ENCODE data around the gene SNTG2.
"Not testable (repeated sequence)": the region's sequence is repeated elsewhere in the genome, so short reads cannot be mapped to it uniquely, and the experiment has no call there.

Gene SNTG2

GRCh38 chr2:950080-950966 lies at the start of gene SNTG2:
Gene SNTG2 (plus strand): TSS chr2:950849. CDS start chr2:950997, 148 bp downstream.
- peak; percentile 34 for DNase-seq (ENCODE audit: low spot score)

- no peak for DNase-seq (ENCODE audit: low spot score)
Observed at GRCh38 chr2:902584-902983, 48.1 kb upstream of the SNTG2 start.

- DNase-seq (ENCODE audit: low spot score): no peak
Observed at GRCh38 chr2:903223-903900, 47.3 kb upstream of the SNTG2 start.

GRCh38 chr2:904246-905024 lies 46.2 kb upstream of the SNTG2 start:
- DNase-seq (ENCODE audit: low spot score): no peak

GRCh38 chr2:905091-905832 lies 45.4 kb upstream of the SNTG2 start:
- no peak for DNase-seq (ENCODE audit: low spot score)

- DNase-seq (ENCODE audit: low spot score): no peak
Observed at GRCh38 chr2:905833-906140, 44.9 kb upstream of the SNTG2 start.

- DNase-seq (ENCODE audit: low spot score): no peak
Observed at GRCh38 chr2:907706-908105, 42.9 kb upstream of the SNTG2 start.

- no peak for DNase-seq (ENCODE audit: low spot score)
Observed at GRCh38 chr2:908568-908967, 42.1 kb upstream of the SNTG2 start.

GRCh38 chr2:909764-910379 lies 40.8 kb upstream of the SNTG2 start:
- not testable (repeated sequence) for DNase-seq (ENCODE audit: low spot score)

- no peak for DNase-seq (ENCODE audit: low spot score)
Observed at GRCh38 chr2:910698-911097, 40.0 kb upstream of the SNTG2 start.

GRCh38 chr2:915979-916378 lies 34.7 kb upstream of the SNTG2 start:
- no peak for DNase-seq (ENCODE audit: low spot score)

- DNase-seq (ENCODE audit: low spot score): no peak
Observed at GRCh38 chr2:916935-917334, 33.7 kb upstream of the SNTG2 start.

GRCh38 chr2:919672-920071 lies 31.0 kb upstream of the SNTG2 start:
- DNase-seq (ENCODE audit: low spot score): no peak

GRCh38 chr2:920573-920972 lies 30.1 kb upstream of the SNTG2 start:
- DNase-seq (ENCODE audit: low spot score): no peak

GRCh38 chr2:920999-921398 lies 29.6 kb upstream of the SNTG2 start:
- no peak for DNase-seq (ENCODE audit: low spot score)

GRCh38 chr2:922185-922584 lies 28.5 kb upstream of the SNTG2 start:
- DNase-seq (ENCODE audit: low spot score): no peak

GRCh38 chr2:923832-924601 lies 26.6 kb upstream of the SNTG2 start:
- no peak for DNase-seq (ENCODE audit: low spot score)

GRCh38 chr2:924701-925100 lies 25.9 kb upstream of the SNTG2 start:
- no peak for DNase-seq (ENCODE audit: low spot score)

- no peak for DNase-seq (ENCODE audit: low spot score)
Observed at GRCh38 chr2:925309-925708, 25.3 kb upstream of the SNTG2 start.

GRCh38 chr2:925711-926110 lies 24.9 kb upstream of the SNTG2 start:
- no peak for DNase-seq (ENCODE audit: low spot score)

- DNase-seq (ENCODE audit: low spot score): no peak
Observed at GRCh38 chr2:926259-926793, 24.3 kb upstream of the SNTG2 start.
